T-helper 2 cell (primary cell): Measurements from ENCODE around the gene ADIPOR2.

Experiments
- DNase-seq, 5 experiments: peaks; one replicate each; pipeline versions ENCODE4 v3.0.0 to v3.0.0-alpha.2; 2012 to 2022

ADIPOR2 gene

GRCh38 chr12:1737652-1738286 is 46.9 kb downstream of the ADIPOR2 start:
- no peak for DNase-seq

- no peak for DNase-seq
Measured at GRCh38 chr12:1738446-1738845, 47.6 kb downstream of the ADIPOR2 start.

DNA sequence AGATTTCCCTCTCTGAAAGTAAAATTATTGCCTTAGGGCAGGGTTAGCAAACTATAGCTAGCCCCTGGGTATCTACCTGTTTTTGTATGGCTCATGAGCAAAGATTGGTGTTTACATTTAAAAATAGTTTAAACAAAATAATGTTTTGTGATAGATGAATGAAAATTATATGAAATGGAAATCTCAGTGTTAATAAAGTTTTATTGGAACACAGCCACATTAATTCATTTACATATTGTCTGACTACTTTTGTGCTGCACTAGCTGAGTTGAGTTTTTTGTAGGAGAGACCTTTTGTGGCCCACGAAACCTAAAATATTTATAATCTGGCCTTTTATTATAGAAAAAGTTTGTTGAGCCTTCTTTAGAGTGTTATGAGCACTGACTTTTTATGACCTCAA is 48.5 kb downstream of the ADIPOR2 start:
- DNase-seq, result no peak

- DNase-seq, result no peak
Measured at GRCh38 chr12:1740161-1740948, 49.5 kb downstream of the ADIPOR2 start.

- no peak for DNase-seq
Measured at GRCh38 chr12:1741154-1741949, 50.5 kb downstream of the ADIPOR2 start.

- DNase-seq, result no peak
Measured at GRCh38 chr12:1744932-1745331, 54.1 kb downstream of the ADIPOR2 start.

DNA sequence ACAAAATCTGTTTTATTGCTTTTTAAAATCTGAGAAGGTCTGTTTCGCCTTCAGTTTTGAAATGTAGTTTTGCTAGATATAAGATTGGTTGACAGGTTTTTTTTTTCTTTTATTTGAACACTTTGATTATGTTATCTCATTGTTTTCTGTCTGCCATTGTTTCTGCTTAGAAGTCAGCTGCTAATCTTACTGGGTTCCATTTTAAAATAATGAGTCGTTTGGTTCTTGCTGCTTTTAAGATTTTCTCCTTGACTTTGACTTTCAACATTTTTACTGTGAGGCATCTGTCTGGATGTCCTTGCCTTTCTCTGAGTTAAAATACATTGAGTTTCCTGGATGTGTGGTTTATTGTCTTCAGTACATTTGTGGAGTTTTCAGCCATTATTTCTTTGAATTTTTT is 56.7 kb downstream of the ADIPOR2 start:
- no peak for DNase-seq

- no peak for DNase-seq
Measured at GRCh38 chr12:1749019-1749418, 58.1 kb downstream of the ADIPOR2 start.

DNA sequence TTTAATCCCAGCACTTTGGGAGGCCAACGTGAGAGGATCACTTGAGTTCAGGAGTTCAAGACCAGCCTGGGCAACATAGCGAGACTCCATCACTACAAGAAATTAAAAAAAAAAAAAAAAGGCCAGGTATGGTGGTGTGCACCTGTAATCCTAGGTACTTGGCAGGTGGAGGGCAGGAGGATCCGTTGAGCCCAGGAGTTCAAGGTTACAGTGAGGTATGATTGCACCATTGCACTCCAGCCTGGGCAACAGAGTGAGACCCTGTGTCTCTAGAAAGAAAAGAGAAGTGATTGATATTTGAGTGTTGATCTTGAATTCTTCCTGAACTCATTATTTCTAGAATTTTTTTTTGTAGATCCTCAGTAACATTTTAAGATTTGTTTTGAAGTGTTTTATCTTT is 59.4 kb downstream of the ADIPOR2 start:
- DNase-seq, result no peak

- DNase-seq, result no peak
Measured at GRCh38 chr12:1758376-1758775, 67.5 kb downstream of the ADIPOR2 start.

GRCh38 chr12:1758887-1759286 is 68.0 kb downstream of the ADIPOR2 start:
- no peak for DNase-seq

GRCh38 chr12:1760566-1761382 is 69.9 kb downstream of the ADIPOR2 start:
- no peak for DNase-seq

GRCh38 chr12:1761857-1762256 is 71.0 kb downstream of the ADIPOR2 start:
- no peak for DNase-seq

GRCh38 chr12:1763153-1763552 is 72.3 kb downstream of the ADIPOR2 start:
- DNase-seq, result no peak

GRCh38 chr12:1766110-1766509 is 75.2 kb downstream of the ADIPOR2 start:
- DNase-seq, result no peak

DNA sequence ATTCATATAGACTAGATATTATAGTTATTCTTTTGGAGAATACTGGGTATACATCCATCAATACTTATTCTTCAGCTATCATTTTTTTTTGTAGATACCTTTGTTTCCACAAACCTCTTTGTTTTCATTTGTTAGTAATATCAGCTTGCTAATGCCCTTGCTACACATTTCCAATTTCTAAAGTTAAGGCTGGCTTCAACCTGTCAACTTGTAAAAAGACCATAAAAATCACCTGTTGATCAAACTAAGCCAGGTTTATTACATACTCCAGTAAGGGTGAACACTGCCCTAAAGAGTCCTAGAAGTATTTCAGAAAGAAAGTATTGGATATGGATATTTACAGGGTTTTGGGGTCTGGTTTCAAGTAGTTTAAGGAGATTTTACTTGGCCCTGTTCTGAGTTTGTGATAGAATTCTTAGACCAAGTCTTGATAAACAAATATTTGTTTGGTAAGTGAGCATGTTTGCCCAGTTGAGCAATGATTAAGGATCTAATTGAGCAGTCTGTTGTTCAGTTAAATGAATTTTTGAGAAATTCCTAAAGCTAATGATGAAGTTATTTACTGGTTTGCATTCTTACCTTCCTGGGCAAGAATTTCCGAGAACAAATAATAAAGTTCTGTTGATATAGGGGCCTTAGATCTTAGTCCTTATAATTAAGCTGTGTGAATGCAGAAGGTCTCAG is 76.7 kb downstream of the ADIPOR2 start:
- DNase-seq, result no peak

- no peak for DNase-seq
Measured at GRCh38 chr12:1768615-1769014, 77.7 kb downstream of the ADIPOR2 start.

DNA sequence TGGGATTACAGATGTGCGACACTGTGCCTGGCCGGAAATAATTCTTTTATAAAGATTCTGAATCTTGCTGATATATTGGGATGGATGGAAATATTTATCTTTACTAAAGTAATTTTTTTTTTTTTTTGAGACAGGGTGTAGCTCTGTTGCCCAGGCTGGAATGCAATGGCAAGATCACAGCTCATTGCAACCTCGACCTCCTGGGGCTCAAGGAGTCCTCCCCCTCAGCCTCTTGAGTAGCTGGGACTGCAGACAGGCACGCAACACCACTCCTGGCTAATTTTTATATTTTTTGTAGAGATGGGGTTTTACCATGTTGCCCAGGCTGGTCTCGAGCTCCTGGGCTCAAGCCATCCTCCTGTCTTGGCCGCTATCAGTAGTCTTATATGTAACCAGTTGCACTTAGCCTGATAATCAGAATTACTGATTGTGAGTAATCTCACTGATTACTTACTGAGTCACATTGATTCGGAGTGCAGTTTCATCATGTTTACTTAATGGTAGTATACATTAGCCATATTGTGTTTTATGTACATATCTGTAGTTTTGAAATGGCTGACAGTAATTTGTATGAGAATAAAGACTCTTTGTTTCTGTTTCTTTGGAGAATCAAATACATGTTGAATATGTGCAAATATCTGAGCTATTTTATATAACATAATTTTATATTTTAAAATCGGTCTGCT is 79.1 kb downstream of the ADIPOR2 start:
- no peak for DNase-seq

DNA sequence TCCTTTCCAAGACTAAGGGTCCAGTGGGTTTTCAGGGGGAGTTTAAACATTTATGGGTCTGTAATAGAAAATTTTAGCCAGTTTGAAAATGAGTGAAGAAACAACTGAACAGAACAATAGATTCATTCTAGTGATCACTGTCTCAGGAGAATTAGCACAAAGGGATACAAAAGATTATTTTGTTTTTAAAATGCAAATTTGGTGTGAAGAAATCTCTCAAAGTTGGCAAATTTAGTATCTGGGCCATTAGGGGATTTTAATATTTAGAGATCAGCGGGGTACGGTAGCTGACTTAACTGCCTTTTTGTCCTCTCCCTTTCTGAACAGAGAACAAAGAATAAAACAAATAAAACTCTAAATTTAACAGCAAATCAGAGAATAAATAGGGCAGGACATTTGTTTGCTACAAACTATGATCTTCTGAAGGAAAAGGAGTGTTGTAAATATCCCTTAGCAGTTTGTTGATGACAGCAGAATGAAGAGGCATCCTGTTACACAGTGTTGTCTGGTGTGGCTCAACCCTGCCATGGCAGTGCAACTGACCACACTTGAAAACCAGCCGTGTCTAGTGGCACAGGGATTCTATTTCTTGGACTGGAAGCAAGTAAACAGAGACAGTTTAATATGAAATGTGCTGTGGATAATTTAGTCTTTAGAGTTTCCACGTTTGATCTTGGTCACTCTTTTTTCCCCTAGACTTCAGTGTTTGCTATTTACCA is 83.2 kb downstream of the ADIPOR2 start:
- DNase-seq, result no peak

GRCh38 chr12:1776170-1776921 is 85.5 kb downstream of the ADIPOR2 start:
- DNase-seq, result no peak
